DMS79 treated with DMSO at 0.1 percent for 48 hours (cell line): ENCODE measurements around the gene IFRD1.

Source experiments
- DNase-seq: peaks from one replicate; lab custom pipeline; 2025; lab: John Stamatoyannopoulos, UW

IFRD1 gene

GRCh38 chr7:112487457-112488263, 37.4 kb downstream of the IFRD1 start:
- DNase-seq, result no peak

GRCh38 chr7:112488264-112488552, 37.9 kb downstream of the IFRD1 start:
- no peak for DNase-seq

GRCh38 chr7:112492186-112492585, 41.9 kb downstream of the IFRD1 start:
- no peak for DNase-seq

- no peak for DNase-seq
Observed at GRCh38 chr7:112494656-112495055, 44.4 kb downstream of the IFRD1 start.

GRCh38 chr7:112495156-112495788, 45.0 kb downstream of the IFRD1 start:
- DNase-seq, result no peak

- peak; percentile 53 for DNase-seq
Observed at GRCh38 chr7:112495810-112496462, 45.7 kb downstream of the IFRD1 start.

GRCh38 chr7:112497481-112497880, 47.2 kb downstream of the IFRD1 start:
- DNase-seq, result no peak

- DNase-seq, result peak; percentile 7
Observed at GRCh38 chr7:112500619-112501018, 50.4 kb downstream of the IFRD1 start.

- DNase-seq, result no peak
Observed at GRCh38 chr7:112501801-112502503, 51.7 kb downstream of the IFRD1 start.

GRCh38 chr7:112502700-112503099, 52.4 kb downstream of the IFRD1 start:
- DNase-seq, result no peak

GRCh38 chr7:112503361-112503972, 53.2 kb downstream of the IFRD1 start:
- no peak for DNase-seq

- DNase-seq, result no peak
Observed at GRCh38 chr7:112504093-112504695, 53.9 kb downstream of the IFRD1 start.

GRCh38 chr7:112505495-112505894, 55.2 kb downstream of the IFRD1 start:
- DNase-seq, result peak; percentile 4

GRCh38 chr7:112508404-112508803, 58.1 kb downstream of the IFRD1 start:
- DNase-seq, result no peak

GRCh38 chr7:112509402-112509801, 59.1 kb downstream of the IFRD1 start:
- no peak for DNase-seq

- DNase-seq, result no peak
Observed at GRCh38 chr7:112510001-112510742, 59.9 kb downstream of the IFRD1 start.

- DNase-seq, result no peak
Observed at GRCh38 chr7:112510743-112511110, 60.5 kb downstream of the IFRD1 start.

- no peak for DNase-seq
Observed at GRCh38 chr7:112511451-112512202, 61.4 kb downstream of the IFRD1 start.

- no peak for DNase-seq
Observed at GRCh38 chr7:112512451-112513210, 62.4 kb downstream of the IFRD1 start.

- no peak for DNase-seq
Observed at GRCh38 chr7:112515989-112516388, 65.7 kb downstream of the IFRD1 start.
